ENCODE data around the gene TFEB.

The TFEB gene

DNA sequence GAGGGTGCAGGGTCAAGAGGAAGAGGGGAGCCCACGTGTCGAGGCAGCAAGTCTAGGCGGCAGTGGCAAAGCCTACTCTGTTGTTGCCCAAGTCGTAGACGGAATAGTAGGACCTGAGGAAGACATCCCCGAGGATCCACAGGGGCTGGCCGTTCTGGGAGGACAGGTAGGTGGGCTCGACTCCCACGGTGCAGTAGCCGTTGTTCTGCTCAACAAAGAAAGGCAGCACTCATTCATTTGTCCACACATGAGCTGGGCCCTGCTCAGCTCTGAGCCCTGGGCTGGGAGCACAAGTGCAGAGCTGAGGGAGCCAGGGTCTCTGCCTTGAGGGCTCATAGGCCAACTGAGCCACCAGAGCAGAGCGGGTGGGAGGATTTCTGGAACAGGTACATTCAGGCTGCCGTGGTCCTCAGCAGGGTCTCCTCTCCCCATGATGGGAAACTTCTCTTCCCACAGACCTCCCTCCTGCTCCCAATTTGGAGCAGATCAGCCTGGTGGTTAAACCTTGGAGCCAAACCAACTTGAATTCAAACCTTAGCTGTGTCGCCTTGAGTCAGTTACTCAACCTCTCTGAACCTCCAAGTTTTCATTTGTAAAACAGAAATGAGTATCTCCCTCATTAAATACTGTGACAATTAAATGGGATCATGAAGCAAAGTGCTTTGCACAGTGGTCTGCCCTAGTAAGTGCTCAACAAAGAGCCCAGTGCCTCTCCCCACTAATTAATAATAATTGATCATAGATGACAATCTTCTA lies 1.6 kb upstream of the TFEB start:
- no peak for DNase-seq

DNA sequence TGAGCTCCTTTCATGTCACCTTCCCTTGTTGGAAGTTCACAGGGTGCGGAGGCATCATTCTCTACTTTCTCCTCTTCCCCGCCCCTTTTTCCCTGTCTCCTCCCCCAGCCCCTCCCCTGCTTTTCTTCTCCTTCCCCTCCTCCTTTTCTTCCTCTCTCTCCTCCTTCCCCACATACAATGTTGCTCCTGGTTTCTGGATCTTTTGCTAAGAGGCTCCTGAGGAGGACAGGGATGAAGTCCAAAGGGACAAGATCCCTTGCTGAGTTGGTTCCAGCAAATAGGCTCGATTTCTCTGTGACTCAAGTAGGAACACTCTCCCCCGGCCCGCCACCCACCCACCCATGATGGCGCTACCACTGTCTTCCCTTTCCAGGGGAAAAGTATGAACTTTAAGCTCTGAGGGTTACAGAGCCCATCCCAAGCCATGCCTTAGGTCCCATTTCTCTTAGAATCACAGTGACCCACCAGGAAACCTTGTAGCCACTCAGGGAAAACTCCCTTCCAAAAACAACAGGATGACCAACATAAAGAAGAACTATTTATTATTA lies 852 bp upstream of the TFEB start:
- no peak for DNase-seq

DNA sequence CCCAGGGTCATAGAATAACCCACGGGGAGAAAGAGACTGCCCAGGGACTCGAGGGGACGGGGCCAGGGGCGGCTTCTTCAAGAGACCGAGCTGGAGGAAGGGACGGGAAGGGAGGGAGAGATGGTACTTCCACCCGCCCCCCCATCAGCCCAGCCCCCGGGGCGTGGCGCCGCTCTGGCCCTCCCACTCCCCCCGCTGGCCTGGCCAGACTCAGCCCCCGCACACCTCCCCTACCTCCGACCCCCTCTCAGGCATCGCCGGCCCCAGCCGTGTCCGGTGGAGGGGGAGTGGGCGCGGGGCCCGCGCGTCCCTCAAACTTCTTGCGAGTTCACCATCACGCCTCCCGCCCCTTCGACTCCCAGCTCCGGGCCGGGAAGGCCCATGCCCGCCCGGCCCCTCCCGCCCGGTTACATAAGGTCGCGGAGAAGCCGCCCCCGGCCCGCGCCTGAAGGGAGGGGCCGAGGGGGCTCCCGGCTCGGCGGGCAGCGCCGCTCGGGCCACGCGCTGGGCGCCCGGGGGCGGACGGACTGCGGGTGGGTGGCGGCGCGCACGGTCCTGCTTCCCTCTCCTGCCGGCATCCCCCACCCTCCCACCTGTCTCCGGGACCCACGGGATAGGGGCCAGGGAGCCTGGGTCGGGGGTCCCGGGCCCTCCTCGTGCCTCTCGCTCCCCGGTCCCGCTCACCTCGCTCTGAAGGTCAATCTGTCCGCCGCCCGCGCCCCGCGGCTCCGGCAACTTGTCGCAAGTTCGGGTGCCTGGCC lies 562 bp downstream of the TFEB start:
- peak; percentile 76 for DNase-seq

DNA sequence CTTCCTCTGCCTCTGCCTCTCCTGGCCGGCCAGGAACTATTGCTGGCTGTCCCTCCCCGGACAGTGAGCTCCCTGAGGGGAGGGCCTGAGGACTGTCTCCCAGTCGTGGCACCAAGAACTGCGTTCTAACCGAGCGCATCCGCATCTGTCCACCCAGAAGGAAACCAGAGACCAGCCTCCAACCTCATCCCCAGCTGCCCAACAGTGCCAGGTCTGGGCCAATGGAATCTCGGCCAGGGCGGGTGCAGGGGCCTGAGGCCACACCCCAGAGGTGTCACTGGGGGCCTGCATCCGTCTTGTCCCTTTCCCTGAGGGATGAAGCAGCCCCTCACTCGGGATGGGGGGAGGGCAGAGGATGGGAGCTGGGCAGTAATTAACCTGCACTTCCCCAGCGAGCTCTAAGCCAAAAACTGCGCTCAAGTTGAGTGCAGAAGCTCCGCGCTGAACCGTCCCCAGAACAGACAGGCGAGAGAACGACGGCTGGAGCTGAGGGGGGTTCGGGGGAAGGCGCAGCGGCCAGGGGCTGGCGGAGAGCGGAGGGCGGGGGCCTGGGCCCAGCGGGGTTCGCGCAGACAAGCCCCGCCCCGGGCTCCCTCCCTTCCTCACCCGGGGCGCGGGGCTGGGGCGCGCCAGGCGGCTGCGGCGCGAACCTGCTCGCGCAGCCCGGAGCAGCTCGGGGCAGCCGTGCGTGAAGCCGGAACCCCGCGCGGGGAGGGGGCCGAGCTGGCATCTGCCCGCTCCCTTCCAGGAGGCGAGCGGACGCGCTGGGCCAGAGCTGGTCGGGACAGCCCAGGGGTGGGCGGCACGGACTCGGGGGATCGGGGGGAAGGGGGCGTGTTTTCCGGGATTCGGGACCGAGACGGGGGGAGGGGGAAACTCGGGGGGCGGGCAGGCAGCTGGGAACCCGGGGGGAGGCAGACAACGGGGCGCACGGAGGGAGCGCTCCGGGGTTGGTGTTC lies 1.4 kb downstream of the TFEB start:
- peak; percentile 78 for DNase-seq

DNA sequence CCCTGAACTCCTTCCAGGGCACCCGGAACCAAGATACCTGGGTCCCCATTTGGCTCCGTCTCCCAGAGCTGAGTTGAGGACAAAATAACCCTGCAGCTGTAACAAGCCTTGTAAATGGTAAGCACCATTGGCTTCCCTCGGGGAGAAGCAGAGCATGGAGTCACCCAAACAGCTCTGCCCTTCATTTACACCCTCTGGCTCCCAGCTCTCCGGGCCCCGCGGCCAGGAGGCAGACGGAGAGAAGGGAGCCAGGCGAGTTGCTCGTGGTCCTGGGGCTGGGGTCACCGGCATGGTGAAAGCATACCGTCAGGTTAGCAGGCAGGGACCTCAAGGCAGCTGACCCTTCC lies 2.1 kb downstream of the TFEB start:
- DNase-seq: peak; percentile 17

DNA sequence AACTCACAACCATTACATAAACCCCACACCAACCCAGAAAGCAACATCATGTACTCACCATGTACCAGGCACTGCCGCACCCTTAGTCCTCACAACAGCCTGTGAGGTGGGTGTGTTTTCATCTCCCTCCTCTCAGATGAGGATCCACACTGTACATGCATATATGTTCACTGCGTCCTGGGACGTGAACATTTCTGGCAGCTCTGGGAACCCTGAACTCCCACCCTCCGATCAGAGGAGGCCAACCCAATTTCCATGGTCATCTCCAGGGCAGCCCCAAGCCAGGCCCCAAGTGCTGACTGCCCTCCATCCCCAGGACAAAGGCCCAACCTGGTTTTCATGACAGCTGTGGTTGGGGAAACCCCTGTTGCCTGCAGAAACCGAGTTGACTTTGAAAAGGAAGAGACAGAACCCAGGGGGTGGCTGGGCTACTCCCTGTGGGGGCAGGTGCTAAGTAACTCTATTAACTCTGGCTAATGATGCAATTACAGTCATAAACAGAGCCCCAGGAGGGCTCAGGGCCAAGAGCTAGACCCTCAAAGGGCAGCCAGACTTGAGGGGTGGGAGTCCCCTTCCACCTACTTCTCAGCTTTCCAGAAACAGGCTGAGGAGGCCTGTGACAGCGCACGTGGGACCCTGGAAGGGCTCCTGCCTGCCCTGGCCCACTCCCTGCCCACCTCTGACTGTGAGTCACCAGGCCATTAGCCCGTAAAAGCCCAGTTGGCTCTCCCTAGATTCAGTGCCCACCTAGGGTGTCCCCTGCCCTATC lies 2.6 kb downstream of the TFEB start:
- DNase-seq: peak; percentile 81

DNA sequence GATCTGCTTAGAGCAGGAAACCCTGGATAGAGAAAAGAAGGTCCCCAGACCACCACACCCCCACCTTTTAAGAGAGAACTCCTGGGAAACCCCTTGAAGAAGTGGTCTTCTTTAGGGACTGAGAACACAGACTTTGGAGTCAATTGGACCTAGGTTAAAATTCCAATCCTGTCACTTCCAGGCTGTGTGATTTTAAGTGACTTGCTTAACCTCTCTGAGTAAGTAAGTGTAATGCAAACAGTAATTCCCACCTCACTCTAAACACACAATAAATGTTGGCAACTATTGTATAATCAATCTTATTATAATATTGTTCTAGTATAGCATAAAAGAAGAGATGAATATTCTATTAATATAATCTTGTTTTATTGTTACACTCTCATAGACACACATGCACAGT lies 3.3 kb downstream of the TFEB start:
- no peak for DNase-seq

DNA sequence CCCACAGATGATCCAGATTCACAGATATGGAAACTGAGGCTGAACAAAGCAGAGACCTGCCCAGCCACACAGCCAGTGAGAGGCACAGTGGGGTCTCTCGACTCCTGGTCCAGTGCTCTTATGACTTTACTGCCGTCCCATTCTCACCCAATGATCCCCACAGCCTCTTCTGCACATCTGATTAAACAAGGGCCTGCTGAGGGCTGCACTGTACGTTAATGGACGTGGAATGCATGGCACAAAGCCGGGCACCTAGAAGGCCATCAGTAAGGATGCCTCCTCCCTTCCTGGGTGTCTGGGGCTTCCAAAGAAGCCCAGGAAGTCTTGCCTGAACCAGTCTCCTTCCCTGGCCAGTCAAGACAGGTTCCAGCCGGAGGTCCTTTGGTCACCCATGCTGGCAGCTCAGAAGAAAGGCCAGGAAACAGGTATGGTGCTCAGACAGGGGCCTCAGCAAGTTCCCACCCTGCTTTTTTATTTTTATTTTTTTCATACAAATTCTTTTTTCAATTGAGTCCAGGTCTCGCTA lies 3.8 kb downstream of the TFEB start:
- no peak for DNase-seq

DNA sequence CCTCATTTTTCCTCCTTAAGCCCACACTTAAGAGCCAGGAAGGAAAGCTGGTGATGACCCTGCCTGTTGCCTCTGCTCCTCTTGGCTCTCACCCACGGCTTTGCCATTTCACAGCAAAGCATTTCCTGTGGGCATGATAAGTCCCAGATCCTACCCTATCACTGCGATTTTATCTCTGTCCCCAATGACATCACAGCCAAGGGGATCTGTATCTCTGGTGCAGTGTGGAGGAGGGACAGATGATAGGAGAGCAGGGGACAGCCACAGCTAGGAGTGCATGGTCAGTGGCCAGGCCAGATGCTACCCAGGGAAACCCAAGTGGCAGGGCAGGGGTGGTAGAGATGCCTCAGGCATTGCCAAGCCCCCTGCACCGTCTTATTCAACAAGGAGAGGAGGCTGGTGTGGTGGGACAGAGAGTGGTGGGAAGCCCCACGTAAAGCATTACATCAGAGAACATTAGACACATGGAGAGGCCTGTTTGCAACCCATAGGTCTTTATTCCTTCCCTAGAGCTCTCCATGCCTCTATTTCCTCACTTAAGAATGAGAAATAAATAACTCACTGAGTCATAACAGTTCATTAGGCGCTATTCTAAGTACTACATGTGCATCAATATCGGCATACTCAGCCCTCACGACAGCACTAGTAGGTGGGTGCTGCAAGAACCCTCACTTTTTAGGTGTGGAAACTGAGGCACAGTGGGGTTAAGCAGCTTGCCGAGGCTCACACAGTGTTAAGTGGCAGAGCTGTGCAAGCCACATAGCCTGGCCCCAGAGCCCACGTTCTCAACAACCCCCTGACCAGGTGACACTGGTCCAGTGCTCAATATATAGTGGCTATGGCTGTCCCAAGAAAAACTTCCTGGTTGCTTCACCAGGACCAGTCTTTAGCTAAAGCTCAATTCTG lies 4.6 kb downstream of the TFEB start:
- DNase-seq: peak; percentile 22

DNA sequence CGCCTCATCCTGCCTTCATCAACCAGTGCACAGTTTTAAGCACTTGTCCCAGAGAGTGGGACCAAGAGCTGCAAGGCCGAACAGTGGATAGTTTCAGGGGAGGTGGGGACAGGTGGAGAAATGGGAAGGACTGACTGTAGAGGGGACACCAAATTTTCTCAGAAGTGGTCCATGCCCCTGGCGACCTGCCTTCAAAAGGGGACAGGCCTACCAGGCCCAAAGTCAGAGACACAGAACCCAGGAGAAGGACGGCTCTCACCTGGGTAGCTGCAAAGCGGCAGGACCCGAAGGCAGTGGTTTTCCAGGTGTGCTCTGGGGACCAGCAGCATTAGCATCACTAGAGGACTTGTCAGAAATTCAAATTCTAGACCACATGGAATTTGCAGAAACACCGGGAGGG lies 5.8 kb downstream of the TFEB start:
- no peak for DNase-seq

DNA sequence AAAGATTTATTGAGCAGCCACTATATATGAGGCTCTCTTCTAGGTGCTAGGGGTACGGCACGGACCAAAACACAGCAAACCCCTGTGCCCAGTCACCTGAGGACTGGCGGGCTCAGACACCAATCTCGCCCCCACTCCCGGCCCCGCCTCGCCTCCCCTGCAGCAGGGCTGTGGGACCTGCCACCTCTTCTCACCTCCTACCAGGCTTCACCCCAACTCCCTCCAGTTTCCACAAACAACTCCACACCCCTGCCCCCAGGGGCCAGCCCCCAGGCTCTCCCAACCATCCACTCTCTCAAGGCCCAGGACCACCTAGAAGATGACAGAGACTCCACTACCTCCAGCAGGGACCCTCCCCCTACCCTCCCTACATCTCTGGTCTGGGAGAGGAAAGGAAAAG lies 6.5 kb downstream of the TFEB start:
- DNase-seq: no peak

DNA sequence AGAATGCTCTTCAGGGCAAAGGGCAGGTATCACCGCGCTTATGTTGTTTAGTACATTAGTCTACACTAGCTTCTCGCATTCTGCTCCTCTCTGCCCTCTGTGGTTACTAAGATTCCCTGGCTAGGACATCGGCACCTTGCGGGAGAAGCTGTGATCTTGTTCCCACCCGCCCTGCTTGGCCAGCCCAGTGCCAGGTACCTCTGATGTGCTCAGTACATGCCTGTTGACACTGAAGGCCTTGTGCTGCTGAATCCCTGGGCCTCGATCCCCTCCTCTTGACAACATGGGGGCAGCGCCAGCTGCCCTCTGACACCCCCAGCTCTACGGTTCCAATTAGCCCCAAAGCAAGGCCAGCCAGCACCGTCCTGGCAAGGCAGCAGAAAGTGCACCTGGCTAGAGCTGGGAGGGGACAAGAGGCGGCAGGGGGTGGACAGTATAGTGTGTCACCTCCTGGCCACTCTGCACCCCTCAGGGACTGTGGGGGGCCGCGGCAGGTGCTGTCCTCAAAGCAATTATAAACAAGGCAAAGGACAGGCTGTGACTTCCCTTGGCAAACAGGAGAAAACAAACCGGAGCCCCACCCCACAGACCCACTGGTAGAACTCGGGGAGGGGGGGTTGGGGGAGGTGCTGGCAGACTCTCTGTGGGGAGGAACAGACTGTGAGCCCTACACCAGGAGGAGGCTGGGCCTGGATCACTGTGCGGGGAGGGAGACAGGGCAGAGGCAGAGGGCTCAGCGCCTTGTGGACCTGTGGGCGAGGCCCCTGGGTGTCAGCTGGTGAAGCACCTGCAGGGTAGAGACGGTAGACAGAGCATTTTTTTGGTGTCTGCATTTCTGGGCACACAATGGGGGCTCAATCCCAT lies 7.1 kb downstream of the TFEB start:
- DNase-seq: no peak

DNA sequence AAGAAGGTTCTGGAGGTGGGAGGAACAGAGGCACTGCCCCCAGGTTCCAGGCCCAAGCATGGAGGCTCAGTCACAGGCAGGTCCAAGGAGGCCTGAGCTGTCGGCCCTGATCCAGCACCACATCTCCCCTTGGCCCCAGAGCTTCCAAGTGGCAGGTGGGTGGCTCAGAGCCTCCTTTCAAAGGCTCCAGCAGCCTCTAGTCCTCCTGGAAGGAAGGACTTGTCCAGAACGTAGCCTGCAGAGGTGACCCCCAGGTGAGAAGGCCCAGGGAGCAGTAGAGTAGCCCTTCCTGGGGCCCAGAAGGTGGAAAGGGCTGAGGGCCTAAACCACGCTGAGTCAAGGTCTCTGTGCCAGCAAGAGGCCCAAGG lies 7.7 kb downstream of the TFEB start:
- DNase-seq: no peak

DNA sequence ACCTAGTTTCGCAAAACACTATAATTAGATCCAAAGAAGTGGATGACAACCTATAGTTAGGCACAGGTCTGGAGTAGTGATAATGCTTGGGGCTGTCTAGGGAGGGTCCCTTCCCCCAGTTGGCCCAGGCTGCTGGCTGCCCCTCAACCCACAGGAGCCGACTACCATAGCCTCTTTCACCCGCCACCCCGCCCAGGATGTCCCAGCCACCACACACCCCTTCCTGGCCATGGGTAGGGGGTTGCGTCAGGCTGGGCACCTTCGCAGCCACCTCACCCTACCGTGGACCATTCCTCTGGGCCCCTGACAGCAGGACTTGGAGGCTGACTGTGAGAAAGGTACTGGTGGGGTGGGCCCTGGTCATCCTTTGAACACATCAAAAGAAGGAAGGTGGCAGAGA lies 8.5 kb downstream of the TFEB start:
- DNase-seq: no peak

DNA sequence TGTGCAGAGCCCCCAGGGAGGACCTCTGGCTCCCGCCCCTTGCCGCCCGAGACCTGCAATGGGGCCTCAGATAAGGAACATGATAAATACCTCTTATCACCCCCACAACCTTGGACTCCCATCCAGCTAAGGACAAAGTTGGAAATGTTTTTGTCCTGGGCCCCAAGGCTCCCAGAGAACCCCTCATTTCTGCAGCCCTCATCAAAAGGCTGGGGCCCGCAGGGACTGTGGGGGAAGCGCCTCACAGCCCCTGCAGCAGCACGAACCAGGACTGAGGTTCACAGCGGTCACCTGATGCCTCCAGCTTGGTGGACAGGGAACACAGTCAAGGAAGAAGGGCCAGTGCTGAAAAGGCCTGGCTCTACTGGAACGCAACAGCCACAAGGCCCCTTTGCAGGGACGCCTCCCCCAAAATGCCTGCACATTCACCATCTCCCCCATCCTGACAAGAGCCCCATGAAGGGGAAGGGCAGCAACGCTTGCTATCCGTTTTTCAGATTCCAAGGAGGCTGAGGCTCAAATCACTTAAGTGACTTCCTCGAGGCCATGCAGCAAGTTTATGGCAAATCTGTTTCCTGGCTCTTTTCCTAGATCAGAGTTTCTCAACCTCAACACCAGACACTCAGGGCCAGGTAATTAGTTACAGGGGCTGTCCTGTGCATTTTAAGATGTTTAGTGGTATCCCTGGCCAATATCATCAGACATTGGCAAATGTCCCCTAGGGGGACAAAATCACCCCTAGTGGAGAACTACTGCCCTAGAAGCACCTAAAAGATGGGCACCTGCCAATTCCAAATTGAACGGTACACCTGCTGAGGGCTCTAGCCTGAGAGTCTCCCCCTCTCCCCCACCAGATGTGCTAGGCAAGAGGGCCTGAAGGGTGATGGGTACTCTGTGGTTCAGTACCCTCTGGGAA lies 10.6 kb downstream of the TFEB start:
- no peak for DNase-seq

DNA sequence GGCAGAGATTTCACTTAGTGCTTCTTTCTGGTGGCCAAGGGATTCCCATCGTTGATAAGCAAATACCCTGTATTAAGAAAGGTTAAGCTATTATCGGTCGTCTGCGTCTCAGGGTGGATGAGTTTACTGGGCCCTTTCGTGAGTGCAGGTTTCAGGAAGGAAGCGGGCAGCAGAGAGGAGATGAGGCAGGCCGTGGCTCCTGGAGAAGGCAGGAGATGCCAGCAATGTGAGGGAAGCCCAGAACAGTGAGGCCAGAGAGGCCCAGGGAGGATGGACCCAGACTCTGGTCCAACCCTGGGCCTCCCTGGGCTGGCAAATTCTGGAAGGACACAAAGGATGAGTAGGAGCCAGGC lies 11.2 kb downstream of the TFEB start:
- DNase-seq: no peak

DNA sequence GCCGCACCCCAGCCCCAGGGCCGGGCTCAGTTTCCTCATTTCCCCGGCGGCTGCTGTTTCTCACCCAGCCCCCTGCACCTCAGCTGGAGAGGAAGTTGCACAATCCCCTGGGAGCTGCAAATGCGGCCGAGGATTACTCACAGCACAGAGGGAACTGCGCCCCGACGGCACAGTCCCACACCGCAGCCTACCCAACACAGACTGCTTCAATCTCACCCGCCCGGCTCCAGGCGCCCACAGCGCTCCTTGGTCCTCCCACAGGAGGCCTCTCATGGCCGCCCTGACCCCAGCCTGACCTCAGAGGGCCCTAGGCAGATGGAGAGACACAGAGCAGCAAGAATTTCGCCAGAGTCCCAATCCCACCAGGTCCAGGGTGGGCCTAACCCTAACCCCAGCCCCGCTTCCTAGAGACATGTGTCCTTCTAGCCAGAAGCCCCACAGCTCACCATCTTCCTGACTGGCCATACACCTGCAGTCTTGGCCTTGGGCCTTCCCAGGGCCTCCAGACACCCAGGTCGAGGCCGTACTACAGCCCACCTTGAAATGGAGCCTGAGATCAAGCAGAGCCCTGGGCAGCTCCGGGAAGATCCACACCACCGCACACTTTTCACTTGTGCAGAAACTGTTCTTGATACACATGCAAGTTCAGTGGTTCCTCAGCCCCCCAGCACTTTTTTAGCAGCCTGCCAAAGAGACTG lies 11.7 kb downstream of the TFEB start:
- peak; percentile 26 for DNase-seq

DNA sequence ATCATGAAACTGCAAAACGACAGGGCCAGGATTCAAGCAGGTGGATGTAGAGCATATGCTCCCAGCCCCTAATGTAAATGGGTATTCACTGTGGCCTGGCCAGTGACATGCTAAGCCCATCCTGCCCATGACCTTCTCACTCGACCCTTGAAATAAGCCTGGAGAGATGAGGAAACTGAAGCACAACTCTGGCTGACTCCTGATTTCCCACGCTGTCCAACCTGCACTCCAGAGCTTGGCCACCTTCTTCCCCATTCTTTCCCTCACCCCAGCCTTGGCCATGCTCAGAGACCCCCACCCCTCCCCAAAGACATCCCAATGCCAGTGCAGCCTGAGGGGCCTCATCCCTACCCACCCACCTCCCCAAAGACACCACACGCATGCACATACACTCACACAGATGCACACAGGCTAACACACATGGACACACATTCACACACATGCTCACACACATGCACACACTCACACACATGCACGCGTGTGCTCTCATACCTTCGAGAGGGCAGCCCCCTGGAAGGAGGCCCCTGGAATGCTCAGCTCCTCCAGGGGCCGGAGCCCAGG lies 12.4 kb downstream of the TFEB start:
- DNase-seq: no peak
